NCI-H524 (cell line): ENCODE measurements around the gene APEH.

ENCODE experiments used
- DNase-seq, 2 experiments: peaks; one replicate each; lab custom pipeline; 2025; lab: John Stamatoyannopoulos, UW

Gene APEH

DNA sequence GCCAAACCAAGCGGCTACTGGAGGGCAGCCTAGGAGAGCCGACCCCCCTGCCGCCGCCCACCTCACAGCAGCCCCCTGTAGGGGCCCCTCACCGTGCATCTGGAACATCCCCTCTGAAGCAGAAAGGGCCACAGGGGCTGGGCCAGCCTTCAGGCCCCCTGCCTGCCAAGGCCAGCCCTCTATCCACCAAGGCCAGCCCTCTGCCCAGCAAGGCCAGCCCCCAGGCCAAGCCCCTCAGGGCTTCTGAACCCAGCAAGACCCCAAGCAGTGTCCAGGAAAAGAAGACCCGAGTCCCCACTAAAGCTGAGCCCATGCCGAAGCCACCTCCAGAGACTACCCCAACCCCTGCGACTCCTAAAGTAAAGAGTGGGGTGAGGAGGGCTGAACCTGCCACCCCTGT, 23.5 kb upstream of the APEH start:
- no peak for DNase-seq

DNA sequence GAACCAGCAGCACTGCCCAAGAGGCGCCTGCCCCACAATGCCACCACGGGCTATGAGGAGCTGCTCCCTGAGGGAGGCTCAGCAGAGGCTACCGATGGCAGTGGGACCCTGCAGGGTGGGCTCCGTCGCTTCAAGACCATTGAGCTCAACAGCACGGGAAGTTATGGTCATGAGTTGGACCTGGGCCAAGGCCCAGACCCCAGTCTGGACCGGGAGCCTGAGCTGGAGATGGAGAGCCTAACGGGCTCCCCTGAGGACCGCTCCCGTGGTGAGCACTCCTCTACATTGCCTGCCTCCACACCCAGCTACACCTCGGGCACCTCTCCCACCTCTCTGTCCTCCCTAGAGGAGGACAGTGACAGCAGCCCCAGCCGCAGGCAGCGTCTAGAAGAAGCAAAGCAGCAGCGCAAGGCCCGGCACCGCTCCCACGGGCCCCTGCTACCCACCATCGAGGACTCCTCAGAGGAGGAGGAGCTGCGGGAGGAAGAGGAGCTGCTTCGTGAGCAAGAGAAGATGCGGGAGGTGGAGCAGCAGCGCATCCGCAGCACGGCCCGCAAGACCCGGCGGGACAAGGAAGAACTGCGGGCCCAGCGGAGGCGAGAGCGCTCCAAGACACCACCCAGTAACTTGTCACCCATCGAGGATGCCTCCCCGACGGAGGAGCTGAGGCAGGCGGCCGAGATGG, 21.8 kb upstream of the APEH start:
- DNase-seq, result no peak

DNA sequence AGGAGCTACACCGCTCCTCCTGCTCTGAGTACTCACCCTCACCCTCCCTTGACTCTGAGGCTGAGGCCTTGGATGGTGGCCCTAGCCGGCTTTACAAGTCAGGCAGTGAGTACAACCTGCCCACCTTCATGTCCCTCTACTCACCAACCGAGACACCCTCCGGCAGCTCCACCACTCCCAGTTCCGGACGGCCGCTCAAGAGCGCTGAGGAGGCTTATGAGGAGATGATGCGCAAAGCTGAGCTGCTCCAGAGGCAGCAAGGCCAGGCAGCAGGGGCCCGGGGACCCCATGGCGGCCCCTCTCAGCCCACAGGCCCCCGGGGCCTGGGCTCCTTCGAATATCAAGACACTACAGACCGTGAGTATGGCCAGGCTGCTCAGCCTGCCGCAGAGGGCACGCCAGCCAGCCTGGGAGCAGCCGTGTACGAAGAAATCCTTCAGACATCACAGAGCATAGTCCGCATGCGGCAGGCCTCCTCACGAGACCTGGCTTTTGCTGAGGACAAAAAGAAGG, 21.2 kb upstream of the APEH start:
- DNase-seq, result no peak

DNA sequence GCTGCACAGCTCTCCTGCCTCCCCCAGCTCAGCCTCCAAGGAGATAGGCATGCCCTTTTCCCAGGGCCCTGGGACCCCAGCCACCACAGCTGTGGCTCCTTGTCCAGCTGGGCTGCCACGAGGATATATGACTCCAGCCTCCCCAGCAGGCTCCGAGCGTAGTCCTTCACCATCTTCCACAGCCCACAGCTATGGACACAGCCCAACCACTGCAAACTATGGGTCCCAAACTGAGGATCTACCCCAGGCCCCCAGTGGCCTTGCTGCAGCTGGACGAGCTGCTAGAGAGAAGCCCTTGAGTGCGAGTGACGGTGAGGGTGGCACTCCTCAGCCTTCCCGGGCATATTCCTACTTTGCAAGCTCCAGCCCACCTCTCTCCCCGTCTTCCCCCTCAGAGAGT, 20.5 kb upstream of the APEH start:
- no peak for DNase-seq

DNA sequence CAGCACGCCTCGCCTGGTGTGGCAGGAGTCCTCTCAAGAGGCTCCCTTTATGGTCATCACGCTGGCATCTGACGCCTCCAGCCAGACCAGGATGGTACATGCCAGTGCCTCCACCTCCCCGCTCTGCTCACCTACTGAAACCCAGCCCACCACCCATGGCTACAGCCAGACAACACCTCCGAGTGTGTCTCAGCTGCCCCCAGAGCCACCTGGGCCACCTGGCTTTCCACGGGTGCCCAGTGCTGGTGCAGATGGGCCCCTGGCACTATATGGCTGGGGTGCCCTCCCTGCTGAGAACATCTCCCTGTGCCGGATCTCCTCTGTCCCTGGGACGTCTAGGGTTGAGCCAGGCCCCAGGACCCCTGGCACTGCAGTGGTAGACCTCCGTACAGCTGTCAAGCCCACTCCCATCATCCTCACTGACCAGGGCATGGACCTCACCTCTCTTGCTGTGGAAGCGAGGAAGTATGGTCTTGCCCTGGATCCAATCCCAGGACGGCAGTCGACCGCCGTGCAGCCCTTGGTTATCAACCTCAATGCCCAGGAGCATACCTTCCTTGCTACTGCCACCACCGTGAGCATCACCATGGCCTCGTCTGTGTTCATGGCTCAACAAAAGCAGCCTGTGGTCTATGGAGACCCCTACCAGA, 19.9 kb upstream of the APEH start:
- DNase-seq, result no peak

DNA sequence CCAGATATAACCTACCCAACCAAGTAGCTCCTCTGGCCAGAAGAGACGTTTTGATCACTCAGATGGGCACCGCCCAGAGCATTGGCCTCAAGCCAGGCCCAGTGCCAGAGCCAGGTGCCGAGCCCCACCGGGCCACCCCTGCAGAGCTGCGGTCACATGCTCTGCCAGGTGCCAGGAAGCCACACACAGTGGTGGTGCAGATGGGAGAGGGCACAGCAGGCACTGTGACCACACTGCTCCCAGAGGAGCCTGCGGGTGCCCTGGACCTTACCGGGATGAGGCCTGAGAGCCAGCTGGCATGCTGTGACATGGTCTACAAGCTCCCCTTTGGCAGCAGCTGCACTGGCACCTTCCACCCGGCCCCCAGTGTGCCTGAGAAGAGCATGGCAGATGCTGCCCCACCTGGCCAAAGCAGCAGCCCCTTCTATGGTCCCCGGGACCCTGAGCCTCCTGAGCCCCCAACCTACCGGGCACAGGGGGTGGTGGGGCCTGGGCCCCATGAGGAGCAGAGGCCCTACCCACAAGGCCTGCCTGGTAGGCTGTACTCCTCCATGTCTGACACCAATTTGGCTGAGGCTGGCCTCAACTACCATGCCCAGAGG, 19.1 kb upstream of the APEH start:
- no peak for DNase-seq

DNA sequence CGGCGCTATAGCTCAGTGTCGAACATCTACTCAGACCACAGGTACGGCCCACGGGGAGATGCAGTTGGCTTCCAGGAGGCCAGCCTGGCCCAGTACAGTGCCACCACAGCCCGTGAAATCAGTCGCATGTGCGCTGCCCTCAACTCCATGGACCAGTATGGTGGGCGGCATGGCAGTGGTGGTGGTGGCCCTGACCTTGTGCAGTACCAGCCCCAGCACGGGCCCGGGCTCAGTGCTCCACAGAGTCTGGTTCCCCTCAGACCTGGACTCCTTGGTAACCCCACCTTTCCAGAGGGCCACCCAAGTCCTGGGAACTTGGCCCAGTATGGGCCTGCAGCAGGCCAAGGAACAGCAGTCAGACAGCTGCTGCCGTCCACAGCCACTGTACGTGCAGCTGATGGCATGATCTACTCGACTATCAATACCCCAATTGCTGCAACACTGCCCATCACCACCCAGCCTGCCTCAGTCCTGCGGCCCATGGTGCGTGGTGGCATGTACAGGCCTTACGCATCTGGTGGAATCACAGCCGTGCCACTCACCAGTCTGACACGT, 18.3 kb upstream of the APEH start:
- DNase-seq, result no peak

- no peak for DNase-seq
Measured at GRCh38 chr3:49656541-49657112, 17.5 kb upstream of the APEH start.

- DNase-seq, result no peak
Measured at GRCh38 chr3:49657208-49657915, 16.8 kb upstream of the APEH start.

DNA sequence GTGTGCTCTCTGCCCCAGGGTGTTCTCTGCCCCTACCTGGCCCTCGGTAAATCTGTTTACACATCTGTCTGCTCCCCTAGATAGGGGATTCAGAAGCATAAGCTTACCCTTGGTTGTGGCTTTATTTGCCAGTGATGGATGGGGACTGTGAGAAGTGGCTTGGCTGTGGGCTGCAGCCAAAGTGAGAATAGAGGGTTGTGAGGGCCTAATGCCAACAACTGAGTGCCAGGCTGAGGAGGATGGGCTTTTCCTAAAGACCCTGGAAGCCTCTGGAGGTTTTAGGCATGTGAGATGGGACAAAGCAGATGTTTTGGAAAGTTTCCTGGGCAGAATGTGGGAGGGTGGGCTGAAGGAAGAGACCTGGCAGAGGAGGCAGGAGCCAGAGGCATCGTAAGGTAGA, 15.4 kb upstream of the APEH start:
- DNase-seq, result no peak

- DNase-seq, result no peak
Measured at GRCh38 chr3:49659756-49660155, 14.4 kb upstream of the APEH start.

- no peak for DNase-seq
Measured at GRCh38 chr3:49661281-49661680, 12.9 kb upstream of the APEH start.

DNA sequence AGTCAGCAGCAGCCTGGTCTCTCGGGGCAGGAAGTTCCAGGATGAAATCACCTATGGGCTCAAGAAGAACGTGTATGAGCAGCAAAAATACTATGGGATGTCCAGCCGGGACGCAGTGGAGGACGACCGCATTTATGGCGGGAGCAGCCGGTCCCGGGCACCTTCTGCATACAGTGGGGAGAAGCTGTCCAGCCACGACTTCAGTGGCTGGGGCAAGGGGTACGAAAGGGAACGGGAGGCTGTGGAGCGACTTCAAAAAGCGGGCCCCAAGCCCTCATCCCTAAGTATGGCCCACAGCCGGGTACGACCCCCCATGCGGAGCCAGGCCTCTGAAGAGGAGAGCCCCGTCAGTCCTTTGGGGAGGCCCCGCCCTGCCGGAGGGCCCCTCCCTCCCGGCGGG, 12.1 kb upstream of the APEH start:
- no peak for DNase-seq

- no peak for DNase-seq
Measured at GRCh38 chr3:49662720-49663413, 11.3 kb upstream of the APEH start.

DNA sequence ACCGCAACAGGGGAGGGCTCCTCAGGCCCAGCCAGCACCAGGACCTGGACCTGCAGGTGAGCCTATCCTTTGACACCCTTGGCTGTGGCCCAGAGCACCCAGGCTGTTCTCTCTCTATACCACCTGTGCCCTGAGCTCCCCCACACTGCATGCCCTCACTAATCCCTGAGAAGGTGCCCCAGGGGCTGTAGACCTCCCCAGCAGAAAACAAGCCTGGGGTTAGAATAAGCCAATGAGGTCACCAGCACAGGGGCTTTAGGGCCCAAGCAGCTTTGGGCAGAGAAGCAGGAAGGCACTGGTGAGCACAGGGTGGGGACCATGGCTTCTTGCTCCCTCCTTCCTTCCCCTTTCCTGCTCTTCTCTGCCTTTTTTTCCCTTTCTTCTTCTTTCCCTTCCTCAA, 10.3 kb upstream of the APEH start:
- DNase-seq, result no peak

DNA sequence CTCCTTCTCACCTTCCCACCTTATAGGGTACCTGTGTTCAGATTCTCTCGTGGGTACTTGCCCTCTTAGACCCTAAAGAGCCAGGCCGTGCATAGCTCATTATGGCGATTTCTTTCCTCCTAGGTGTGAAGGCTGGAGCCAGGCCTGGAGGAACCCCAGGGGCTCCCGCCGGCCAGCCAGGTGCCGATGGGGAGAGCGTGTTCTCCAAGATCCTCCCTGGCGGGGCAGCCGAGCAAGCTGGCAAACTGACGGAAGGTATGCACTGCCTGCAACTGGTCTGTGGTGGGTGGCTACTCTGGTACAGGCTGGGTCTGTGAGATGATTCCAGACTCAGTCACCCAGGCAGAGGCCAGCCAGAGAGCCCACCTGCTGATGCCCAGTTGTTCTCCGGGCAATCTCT, 9.9 kb upstream of the APEH start:
- DNase-seq, result no peak

DNA sequence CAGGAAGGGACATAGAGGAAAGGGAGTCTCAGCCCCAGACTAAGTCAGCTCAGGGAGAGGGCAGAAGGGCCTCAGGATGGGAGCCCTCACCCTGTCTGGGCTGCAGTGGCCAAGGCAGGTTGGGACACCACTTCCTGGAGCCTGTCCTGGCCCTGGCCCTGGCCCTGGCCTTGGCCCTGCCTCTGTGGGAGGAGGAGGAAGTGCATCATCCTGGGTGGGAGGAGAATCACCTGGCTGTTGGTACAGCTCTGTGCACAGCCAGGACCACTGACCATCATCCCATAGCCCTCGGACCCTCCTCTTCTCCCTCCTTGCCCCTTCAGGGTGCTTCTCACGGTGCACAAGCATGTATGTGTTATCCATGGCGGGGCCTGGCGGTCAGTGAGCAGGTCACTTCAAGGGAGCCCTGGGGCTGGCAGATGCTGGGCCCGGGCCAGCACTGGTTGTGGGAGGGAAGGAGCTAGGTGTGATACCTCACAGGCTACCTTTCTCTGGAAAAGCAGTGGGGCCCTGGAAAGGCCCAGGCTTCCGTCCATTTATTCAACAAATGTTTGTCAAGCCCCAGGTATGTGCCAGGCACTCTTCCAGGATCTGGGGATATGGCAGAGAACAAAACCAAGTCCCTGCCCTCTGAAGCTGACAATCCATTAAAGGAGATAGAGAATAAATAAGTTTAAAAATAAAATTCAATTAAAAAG, 8.2 kb upstream of the APEH start:
- no peak for DNase-seq

DNA sequence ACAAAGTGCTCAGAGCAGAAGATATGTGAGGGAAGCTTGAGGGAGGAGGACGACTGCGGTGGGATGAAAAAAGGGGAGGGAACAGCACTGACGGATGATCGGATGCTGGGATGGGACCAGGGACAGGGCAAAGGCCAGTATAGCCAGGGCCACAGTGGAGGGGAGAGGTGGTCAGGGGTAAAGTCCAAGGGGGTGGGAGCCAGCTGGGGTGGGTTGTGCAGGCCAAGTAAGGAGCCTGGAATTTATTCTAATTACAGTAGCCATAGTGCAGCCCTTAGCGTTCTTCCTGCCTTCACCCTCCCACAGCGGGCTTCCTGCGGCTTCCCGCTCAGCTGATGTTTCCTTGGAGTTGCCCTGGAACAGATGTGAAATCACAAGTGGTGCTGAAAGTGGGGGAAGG, 7.6 kb upstream of the APEH start:
- no peak for DNase-seq

DNA sequence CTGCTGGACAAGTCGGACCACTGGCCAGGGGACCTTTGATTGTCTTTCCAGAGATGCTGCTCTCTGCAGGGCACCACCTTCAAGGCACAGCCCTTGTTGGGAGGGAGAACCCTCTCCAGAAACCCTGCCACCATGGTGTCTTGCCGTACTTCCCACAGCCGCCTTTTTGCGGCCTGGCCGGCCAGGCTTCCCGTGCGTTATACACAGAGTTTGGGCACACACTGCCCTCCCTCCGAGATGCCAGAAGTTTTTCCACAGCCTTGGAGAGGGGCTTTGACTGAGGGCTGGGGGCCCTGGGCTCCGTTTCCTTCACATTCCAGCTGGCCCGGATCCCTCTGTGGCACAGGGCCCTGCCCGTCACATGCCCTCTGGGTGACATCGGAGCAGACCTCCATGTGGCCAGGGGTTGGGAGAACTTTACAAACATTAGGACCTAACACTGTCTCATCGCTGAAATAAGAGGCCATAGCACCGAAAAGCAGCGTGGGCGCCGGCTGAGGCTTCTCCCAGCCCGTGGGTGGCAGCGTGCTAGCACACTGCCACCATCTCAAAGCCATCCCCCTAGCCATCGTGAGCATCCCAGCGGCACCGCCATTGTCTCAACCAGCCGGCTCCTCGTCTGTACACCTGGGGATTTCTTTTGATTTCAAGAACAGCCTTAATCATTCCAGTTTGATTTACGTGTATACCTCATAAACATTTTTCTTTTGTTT, 6.3 kb upstream of the APEH start:
- no peak for DNase-seq

- no peak for DNase-seq
Measured at GRCh38 chr3:49668414-49668797, 5.7 kb upstream of the APEH start.
